ENCODE measurements around the gene APOL4.
"Not testable (repeated sequence)": the region's sequence is repeated elsewhere in the genome, so short reads cannot be mapped to it uniquely, and the experiment has no call there.

Gene APOL4, protein sequence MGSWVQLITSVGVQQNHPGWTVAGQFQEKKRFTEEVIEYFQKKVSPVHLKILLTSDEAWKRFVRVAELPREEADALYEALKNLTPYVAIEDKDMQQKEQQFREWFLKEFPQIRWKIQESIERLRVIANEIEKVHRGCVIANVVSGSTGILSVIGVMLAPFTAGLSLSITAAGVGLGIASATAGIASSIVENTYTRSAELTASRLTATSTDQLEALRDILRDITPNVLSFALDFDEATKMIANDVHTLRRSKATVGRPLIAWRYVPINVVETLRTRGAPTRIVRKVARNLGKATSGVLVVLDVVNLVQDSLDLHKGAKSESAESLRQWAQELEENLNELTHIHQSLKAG

DNA sequence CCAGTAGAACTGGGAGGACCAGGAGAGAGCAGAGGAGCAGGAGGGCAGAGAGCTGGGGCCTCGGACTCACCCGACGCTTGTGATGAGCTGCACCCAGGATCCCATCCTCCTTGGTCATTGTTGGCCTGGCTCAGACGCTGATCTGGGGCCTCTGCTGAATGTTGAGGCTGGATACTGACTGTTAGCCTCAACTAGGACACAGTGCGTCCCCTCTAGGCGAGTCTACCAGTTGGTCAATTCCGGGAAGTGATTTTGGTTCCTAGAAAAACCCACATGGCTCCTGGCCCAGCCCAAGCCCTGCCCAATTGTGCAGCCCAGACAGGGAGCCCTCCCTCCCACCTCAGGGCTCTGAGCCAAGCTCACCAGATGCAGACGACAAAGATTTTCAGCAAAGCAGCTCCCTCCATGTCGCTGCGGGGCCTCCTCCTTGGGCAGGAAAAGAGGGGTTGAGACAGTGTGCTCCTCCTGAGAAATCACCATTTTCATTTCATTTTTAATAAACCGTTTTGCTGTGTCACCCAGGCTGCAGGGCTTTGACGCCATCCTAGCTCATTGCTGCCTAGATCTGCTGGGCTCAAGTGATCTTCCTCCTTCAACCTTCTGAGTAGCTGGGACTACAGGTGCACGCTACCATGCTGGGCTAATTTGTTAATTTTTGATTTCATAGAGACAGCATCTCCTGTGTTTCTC, at the start of gene APOL4:
TSS of gene APOL4 (minus strand) at position 180 of the 690 bp plus-strand sequence. CDS start at position 105, 75 bp downstream.
- no peak for DNase-seq

DNA sequence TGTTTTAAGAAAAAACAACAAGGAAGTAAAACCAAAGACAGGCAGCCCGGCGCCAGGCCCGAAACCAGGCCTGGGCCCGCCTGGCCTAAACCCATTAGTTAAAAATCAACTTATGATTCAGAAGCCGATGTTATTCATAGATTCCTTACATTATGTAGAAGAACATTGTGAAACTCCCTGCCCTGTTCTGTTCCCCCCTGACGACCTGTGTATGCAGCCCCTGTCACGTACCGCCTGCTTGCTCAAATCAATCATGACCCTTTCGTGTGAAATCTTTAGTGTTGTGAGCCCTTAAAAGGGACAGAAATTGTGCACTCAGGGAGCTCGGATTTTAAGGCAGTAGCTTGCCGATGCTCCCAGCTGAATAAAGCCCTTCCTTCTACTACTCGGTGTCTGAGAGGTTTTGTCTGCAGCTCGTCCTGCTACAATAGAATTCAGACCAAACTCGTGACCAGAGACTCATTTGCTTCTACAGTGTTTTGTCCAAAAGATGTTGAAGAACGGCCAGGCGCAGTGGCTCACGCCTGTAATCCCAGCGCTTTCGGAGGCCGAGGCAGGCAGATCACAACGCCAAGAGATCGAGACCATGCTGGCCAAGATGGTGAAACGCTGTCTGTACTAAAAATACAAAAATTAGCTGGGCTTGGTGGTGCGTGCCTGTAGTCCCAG, 48.8 kb upstream of the APOL4 start:
- DNase-seq: not testable (repeated sequence)

DNA sequence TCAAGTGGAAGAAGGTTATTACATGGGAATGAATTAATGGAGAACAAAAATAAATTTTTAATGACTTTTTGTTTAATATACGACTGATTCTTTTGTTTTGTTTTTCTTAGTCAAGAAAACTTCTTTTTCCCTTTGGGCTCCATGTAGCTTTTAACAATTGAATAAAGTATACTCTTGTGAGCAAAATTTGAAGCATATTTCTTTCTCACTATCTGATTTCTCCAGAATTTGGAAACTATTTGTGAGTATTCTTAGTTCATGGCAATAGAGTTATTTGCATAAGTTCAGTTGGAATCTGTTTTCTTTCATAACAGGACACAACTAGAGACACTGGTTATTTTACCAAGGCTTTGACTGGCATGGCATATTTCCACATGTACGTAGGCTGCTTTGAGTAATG, 47.6 kb upstream of the APOL4 start:
- DNase-seq: no peak

DNA sequence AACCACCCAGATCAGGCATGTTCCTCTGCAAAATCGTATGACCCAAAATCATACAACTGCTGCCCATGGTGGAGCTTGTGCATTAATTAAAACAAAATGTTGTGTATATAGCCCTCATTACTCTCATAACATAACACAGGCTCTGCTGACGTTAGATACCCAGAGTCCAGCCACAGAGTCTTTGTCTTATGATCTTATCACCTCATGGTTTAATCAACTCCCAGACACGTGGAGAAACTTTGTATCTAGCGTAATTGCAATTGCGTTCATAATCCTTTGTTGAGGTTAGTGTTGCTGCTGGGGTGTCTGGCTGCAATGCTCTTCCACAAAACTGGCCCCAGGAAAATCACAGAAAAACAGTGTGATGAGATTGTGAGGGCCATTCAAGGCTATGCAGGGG, 46.3 kb upstream of the APOL4 start:
- DNase-seq: no peak

DNA sequence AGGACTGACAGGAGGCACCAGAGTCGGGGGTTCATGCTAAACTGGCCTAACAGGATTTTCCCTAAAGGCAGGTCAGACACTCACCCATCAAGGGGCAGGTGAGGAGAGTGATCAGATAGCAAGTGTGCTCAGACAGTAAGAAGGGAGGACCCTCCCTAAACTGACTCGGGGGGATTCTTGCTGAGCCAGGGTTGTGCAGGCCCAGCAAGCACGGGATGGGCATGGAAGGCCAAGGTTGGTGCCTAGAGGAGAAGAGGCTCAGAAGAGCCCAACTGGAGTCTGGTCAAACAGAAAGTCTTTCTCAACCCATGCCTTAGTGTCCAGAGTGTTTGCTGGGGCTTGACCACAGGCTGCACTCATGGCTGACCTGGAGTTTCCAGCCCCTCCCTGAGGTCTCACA, 45.1 kb upstream of the APOL4 start:
- no peak for DNase-seq

DNA sequence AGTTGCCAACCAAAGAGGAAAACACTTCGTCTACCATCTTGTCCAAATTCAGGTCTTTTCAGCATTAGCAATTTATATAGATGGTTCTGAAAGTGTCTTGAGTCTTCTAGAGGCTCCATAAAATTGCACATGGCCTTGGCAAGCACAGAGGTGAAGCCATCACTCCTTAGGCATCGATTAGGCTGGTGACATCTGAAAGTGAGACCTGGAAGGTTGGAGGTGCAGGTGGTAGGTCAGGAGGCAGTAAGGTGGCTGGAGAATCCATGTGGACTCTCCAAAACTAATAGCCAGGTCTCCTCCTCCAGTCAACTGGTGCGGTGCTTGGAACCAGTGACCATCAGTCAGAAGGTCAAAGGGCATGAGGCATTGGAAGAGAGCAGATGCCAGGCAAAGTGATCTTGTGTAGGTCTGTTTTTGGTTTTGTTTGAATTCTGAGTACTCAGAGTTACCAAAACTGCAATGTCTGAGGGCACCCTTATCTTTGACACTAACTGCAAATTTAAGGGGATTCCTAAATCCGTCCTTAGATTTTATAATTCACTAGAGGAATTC, 44.3 kb upstream of the APOL4 start:
- no peak for DNase-seq

DNA sequence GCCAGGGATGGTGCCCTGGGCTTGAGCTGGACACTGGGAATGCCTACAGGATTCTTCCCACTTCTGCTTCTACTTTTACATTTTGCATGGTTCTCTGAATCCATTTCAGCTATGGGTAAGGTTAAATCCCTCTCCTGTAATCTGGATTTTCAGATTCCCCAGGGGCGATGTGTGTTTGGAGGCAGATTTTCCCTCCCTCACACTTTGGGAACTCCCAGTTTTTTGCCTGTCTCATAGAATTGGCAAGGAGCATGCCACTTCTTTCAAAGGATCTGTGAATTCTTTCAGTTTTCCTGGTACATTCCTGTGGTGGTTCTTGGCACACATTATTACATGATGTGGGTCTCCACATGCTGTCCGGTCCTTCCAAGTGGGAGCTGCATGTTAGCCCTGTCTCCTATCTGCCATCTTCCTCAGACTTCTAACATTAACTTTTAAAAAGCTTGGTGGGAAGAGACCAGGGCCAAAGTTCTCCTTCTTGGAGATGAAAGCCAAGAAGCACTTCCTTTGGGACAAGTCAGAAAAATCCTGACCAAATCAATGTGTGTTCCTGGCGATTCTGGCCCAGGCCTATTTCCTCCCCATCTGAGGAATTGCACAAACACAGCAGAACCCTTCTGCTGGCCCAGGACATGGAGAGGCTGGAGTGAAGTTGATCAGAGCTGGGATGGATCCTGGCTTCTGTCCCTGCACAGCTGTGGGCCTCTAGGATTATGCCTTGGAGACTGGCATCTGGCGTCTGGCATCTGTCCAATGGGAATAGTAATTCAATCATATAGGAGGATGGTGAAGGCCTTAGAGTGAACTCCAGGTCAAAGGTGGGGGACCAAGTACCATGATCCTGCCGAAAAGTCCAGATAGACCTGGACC, 43.1 kb upstream of the APOL4 start:
- no peak for DNase-seq

DNA sequence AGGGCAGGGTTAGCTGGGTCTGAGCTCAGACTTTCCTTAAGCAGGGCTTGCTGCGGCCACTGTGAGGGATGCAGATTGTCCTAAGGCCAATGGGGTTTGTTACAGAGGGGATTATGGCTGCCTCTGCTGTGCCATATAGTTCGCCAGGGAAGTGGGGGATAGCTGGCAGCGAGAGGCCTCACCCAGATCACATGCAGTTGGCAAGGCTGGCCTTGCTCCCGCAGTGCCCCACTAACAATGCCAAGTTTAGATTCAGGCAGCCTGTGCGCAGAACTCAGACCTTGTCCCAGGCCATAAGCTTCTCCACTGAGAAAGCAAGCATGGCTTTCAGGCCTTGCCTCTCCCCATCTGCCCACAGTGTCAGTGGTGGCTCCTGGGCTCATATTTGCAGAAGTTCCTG, 42.4 kb upstream of the APOL4 start:
- DNase-seq: no peak

DNA sequence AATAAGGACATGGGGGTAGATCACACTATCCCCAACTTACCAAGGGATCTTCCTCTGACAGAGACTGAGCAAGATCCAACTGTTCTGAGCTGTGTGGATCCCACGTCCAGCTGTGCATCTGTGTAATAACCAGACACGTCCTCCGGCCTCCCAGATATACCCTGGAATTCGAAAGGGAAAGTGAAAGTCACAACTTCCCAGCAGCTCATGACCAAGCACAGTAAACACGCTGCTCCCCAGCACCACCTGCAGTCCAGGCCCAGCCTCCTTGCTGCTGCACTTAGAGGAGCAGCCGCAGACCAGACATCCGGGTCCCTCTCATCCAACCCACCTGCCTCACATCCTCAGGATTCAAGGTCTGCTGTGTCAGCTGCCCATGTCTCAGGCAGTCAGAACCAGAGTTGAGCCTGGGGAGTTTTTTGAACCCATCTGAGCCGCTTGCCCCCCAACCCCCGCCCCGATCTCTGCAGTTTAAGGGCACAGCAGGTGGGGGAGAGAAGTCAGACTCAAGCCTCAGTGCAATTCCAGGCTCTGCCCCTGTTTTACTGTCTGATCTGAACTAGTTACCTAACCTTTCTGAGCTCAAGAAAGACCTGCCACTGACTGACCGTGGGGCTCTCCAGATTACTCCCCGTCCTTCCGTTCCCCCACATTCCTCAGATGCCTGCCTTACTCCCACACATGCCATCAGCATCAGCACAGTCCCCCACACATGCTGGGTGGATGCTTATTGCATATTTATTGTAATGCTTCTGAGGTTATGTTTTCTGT, 38.0 kb upstream of the APOL4 start, which contains the start of gene APOL2:
TSS of gene APOL2 (minus strand) at position 127 of the 771 bp plus-strand sequence. CDS start 6,365 bp downstream, outside the sequence.
- peak; percentile 77 for DNase-seq

DNA sequence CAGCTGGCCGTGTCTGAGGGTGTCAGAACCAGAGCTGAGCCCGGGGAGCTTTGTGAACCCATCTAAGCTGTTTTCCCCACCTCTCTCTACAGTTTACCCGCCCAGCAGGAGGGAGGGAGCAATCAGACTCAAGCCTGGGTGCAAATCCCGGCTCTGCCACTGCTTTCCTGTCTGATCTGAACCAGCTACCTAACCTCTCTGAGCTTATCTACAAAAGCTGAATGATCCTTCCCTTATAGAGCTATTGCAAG, 37.5 kb upstream of the APOL4 start:
- DNase-seq: no peak

DNA sequence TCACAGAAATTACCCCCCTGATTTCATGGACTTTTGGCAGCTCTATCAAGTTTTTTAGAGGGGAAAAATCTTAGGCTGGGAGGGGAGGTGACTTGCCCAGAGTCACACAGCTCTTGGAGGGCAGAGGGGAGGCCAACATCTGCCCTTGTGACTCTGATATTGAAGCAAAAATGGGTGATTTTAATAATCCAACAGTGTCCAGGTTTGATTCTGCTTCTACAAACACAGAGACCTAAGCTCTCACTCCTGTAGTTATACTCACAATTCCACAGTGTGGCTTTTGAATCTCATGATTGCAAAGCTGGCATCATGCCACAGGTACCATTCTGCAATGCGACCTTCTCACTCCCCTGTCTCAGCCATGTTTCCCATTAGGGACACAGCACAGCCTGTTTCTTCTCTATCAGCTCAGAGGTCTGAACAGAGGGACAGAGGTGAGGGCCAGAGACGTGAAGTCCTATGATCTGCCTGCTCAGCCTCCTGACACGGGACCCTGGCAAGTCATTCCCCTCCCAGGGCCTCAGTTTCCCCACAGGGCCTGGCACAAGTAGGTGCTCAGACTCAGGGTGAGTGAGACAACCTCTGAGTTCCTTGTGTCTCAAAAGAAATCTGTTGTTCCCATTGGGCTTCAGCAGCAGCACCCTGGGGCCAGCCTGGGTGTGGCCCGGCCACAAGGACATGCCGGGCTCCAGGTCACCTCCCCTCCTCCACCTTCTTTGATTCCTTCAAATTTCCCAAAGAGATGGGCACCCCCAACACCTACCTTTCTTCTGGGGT, 37.0 kb upstream of the APOL4 start:
- peak; percentile 17 for DNase-seq

DNA sequence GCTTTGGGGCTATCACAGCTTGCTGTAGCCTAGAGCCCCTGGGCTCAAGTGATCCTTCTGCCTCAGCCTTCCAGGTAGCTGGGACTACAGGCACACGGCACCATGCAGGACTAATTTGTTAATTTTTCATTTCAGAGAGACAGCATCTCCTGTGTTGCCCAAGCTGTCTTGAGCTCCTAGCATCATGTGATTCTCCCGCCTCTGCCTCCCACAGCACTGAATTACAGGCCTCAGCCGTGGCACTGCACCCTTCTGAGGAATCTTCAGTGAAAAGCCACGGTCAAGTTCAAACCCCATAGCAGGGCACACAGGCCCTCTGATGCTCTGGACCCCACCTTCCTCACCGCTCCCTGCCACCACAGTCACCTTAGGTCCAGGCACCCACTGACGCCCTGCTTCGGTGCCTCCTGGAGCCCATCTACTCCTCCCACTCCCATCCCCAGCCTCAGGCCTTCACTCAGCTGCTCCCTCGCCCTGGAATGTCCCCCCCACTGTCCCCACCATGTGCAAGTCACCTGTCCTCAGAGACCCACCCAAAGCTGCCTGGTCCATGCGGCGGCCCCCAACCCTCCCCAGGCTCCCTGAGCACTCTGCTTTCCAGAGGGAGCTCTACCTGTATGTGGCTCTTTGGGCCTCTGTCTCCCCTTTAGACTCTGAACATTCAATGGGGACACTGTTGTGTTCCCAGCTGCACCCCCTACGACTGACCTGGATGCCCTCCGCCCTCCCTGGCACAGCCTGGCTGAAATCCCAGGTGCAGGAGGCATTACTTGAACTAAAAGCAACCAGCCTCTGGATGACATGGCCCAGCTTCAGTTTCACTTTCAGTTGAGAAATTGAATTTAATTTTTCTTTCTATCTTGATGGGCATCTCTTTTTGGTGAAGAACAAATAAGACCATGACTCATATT, 36.1 kb upstream of the APOL4 start:
- no peak for DNase-seq

DNA sequence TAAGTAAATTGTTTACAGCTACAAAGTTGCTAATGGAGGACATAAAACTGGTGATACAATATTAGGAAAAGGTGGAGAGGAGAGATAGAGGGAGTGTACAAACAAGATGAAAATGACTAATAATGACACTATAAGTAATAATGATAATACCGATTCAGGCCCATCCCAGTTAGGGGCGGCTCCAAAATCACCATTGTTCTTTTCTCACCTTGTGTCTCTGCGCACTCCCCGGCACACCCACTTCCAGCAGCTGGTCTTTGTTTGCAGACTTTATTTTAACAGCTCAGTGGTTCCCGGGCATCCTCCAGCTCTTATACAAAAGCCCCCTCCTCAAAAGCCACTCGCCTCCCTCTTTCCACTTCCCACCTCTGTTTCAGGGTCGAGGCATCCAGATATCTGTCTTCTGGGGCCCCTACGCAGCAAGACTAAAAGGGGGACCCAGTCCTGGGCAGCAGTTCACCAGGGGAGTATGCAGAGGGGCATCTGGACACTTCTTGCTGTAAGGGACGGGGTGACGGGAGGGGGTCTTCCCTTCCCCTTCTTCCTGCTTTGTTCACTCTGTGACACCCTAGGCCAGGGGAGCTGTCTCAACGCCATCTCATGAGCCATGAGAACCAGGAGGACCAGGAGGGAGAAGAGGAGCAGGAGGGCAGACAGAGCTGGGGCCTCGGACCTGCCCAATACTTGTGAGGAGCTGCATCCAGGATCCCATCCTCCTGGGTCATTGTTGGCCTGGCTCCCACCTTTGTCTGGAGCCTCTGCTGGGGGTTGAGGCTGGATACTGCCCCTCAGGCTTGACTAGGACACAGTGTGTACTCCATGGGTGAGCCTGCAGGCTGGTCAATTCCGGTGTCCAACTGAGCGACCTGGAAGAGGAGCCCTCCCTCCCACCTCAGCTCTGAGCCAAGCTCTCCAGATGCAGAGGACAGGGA, 35.0 kb upstream of the APOL4 start:
- DNase-seq: no peak

DNA sequence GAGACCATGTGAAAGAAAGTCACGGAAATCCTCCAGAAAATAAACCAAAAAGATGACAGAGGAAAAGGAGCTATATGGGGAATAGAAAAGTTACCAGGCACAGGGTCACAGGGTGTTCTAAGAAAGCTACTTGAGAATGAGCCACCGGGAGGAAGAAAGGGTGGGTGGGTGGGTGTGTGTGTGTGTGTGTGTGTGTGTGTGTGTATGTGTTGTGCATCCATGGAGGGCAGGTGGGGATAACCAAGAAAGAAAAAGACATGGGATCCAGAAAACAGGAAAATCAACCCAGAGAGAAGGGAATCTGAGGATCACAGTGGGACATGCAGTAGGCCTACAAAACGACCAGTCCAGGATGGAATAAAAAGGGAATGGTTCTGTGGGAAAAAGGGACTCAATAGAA, 34.0 kb upstream of the APOL4 start:
- no peak for DNase-seq

DNA sequence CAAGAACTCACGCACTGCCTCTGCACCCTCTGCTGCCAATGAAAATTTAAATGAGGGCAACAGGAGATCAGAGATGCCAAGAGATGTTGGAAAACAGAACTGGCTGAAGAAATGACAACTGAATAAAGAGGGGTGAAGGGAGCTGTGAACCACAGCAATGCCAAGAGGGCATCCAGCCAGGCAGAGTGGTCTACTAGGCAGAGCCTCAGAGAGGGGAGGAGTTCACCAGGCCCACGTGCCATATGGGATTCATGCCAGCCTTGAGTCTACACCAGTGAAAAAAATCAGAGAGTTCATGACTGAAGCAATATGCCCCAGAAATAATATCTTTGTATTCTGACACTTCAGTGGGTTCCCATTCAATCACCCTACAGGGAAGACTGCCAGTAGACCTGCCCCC, 33.3 kb upstream of the APOL4 start:
- DNase-seq: no peak

DNA sequence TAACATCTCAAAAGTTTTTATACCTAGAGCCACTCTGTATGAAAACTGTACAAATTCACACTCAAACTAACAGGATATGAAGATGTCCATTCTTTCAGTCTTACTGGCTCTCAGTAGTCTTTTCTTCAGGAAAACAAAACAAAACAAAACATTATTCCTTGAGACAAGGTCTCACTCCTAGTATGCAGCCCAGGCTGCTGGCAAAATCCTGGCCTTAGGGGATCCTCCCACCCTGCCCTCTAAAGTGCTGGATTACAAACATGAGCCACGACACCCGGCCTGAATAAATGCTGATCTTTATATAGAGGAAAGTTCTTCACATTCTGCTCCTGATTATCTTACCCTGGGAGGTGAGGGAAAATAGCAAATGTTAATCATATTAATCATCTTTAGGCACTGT, 32.6 kb upstream of the APOL4 start:
- no peak for DNase-seq

DNA sequence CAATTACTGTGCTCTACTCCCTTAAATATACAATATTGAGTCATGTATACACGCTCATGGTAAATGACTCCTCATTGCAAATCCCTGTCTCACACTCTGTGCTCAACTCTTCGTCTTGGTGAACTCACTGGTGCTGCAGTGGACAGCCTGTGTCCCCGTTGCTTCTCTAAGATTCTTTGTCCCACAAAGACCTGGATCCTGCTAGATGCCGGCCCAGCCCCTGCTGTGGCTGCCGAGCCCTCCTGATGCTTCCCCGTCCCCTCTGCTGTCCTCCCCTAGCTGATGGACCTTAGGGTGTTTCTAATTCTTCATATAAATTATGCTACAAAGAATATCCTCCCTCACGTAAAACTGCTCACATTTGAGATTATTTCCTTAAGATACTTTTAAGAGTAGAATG, 32.2 kb upstream of the APOL4 start:
- DNase-seq: no peak

DNA sequence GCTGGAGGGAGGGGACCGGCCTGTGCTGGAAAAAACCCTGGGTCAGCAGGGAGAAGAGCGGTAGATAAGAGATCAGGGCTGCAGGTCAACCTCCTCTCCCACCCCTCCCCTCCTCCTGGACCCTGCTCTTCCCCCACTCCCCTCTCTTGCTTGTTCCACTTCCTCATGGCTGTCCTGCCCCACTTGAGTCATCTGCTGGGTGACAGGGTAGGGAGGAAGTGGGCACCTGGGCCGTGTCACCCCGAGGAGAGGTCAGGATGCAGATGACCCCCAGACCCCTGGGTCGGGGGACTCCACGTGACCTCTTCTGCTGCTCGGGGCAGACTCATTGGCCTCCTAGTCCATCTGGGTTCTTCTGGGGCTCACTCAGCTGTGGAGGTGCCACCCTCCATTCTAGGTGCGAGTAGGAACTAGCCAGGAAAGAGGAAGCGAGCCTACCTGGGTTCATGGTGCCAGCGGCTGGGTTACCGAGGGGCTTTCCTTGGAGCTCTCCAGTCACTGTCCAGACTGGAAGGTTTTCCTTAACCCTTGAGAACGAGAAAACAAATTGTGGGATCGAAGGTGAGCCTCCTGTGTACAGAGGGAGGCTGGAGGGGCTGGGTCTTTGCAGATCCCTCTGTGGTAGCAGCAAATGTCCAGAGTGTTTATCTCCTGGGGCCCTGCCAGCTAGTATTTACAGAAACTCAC, 31.2 kb upstream of the APOL4 start:
- DNase-seq: no peak
